ENCODE results near the gene GP9. TPM values are rescaled to one million over a fixed set of nuclear protein-coding genes. Genes with fewer than 3 reads are reported as not detected.
A peak's percentile ranks its signal among the peaks of the same experiment; 100 is the strongest.

The GP9 gene
- total and polyA plus RNA-seq, 9 of the 15 experiments (the other 6 are each of a cell fraction or from before 2014, with no cell fraction given), result not detected

DNA sequence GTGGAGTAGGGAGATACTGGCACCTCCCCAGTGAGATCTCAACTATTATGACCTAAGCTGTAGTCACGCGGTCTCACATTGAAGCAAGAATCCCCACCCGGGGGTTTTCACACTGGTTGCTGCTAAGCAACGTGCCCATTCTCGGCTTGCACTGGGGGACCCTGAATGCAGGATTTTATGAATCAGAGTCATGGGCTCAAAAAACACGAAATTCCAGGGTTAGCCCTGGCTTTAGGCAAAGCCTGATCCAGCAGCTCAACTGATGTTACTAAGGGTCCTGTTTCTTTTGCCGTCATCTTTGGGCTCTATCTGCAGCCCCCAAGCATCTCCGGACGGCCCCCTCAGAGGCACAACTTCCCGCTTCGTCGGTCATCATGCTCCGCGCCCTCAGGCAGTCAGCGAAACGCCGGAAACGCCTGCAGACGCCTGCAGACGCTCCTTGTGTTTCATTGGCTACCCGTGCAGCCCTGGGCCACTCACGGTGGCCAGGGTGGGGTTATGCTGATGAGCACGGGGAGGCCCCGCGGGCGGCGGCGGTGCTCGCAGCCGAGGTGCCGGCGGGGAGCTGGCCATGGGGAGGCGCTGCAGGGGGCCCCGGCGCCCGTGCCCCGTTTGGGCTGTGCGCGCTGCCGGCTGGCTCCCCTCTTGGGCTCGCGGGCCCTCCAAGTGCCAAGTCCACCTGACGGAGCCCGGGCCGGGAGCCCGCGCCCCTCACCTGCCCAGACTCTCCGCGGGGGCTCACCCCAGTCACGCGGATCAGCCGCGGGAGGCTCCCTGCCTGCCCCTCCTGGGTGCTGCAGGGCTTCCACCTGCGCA, 33.6 kb upstream of the GP9 start (continued):
- TF ChIP-seq HNRNPL (IDR thresholded peaks at IDR 0.05; ENCODE audit: low read depth, low read length), result peak; percentile 65; the same call in 1 of the 2 replicates
- TF ChIP-seq FOXK2 (conservative IDR thresholded peaks at IDR 0.05 in 1 of 2, IDR thresholded peaks at IDR 0.05 in 1 of 2; ENCODE audit: low read depth in 2 of 2), result 0 out of 4 replicates have a peak, but pooled peaks of 1 of the 2 experiments have one; percentile 12
- TF ChIP-seq, protein P1, sequence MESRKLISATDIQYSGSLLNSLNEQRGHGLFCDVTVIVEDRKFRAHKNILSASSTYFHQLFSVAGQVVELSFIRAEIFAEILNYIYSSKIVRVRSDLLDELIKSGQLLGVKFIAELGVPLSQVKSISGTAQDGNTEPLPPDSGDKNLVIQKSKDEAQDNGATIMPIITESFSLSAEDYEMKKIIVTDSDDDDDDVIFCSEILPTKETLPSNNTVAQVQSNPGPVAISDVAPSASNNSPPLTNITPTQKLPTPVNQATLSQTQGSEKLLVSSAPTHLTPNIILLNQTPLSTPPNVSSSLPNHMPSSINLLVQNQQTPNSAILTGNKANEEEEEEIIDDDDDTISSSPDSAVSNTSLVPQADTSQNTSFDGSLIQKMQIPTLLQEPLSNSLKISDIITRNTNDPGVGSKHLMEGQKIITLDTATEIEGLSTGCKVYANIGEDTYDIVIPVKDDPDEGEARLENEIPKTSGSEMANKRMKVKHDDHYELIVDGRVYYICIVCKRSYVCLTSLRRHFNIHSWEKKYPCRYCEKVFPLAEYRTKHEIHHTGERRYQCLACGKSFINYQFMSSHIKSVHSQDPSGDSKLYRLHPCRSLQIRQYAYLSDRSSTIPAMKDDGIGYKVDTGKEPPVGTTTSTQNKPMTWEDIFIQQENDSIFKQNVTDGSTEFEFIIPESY (CRISPR knock-in tag; IDR thresholded peaks at IDR 0.05), result peak; percentile 72
- no peak for TF ChIP-seq ZNF583 (CRISPR knock-in tag; IDR thresholded peaks at IDR 0.05)
- TF ChIP-seq MTA3 (IDR thresholded peaks at IDR 0.05; ENCODE audit: borderline replicate concordance), result peak; percentile 80; the same call in 1 of the 2 replicates
- TF ChIP-seq, protein P2, sequence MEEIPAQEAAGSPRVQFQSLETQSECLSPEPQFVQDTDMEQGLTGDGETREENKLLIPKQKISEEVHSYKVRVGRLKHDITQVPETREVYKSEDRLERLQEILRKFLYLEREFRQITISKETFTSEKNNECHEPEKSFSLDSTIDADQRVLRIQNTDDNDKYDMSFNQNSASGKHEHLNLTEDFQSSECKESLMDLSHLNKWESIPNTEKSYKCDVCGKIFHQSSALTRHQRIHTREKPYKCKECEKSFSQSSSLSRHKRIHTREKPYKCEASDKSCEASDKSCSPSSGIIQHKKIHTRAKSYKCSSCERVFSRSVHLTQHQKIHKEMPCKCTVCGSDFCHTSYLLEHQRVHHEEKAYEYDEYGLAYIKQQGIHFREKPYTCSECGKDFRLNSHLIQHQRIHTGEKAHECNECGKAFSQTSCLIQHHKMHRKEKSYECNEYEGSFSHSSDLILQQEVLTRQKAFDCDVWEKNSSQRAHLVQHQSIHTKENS (CRISPR knock-in tag; IDR thresholded peaks at IDR 0.05), result no peak
- no peak for TF ChIP-seq ZFP1 (CRISPR knock-in tag; IDR thresholded peaks at IDR 0.05)
- TF ChIP-seq, protein P3, sequence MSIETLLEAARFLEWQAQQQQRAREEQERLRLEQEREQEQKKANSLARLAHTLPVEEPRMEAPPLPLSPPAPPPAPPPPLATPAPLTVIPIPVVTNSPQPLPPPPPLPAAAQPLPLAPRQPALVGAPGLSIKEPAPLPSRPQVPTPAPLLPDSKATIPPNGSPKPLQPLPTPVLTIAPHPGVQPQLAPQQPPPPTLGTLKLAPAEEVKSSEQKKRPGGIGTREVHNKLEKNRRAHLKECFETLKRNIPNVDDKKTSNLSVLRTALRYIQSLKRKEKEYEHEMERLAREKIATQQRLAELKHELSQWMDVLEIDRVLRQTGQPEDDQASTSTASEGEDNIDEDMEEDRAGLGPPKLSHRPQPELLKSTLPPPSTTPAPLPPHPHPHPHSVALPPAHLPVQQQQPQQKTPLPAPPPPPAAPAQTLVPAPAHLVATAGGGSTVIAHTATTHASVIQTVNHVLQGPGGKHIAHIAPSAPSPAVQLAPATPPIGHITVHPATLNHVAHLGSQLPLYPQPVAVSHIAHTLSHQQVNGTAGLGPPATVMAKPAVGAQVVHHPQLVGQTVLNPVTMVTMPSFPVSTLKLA (conservative IDR thresholded peaks at IDR 0.05), result peak in 1 of 2 experiments; percentile 60; a peak in 2 of 4 replicates
- peak; percentile 69 for TF ChIP-seq POLR2A (conservative IDR thresholded peaks at IDR 0.05)
- peak; percentile 60 for TF ChIP-seq TBP (optimal IDR thresholded peaks at IDR 0.05; ENCODE audit: low read depth, low read length)
- TF ChIP-seq, protein P4, sequence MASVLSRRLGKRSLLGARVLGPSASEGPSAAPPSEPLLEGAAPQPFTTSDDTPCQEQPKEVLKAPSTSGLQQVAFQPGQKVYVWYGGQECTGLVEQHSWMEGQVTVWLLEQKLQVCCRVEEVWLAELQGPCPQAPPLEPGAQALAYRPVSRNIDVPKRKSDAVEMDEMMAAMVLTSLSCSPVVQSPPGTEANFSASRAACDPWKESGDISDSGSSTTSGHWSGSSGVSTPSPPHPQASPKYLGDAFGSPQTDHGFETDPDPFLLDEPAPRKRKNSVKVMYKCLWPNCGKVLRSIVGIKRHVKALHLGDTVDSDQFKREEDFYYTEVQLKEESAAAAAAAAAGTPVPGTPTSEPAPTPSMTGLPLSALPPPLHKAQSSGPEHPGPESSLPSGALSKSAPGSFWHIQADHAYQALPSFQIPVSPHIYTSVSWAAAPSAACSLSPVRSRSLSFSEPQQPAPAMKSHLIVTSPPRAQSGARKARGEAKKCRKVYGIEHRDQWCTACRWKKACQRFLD (CRISPR knock-in tag; IDR thresholded peaks at IDR 0.05), result 0 out of 2 replicates have a peak, but pooled peaks have one; percentile 25
- TF ChIP-seq KLF13 (tag; IDR thresholded peaks at IDR 0.05; ENCODE audit: borderline replicate concordance, low read depth), result no peak
- TF ChIP-seq, protein P5, sequence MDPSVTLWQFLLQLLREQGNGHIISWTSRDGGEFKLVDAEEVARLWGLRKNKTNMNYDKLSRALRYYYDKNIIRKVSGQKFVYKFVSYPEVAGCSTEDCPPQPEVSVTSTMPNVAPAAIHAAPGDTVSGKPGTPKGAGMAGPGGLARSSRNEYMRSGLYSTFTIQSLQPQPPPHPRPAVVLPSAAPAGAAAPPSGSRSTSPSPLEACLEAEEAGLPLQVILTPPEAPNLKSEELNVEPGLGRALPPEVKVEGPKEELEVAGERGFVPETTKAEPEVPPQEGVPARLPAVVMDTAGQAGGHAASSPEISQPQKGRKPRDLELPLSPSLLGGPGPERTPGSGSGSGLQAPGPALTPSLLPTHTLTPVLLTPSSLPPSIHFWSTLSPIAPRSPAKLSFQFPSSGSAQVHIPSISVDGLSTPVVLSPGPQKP (CRISPR knock-in tag; IDR thresholded peaks at IDR 0.05), result no peak
- TF ChIP-seq RFX7 (CRISPR knock-in tag; IDR thresholded peaks at IDR 0.05), result no peak
- TF ChIP-seq TEAD4 (IDR thresholded peaks at IDR 0.05; ENCODE audit: low read length), result peak; percentile 21; the same call in 1 of the 2 replicates
- no peak for TF ChIP-seq TEAD4 (CRISPR knock-in tag; IDR thresholded peaks at IDR 0.05; ENCODE audit: borderline replicate concordance)
- TF ChIP-seq, protein P6, sequence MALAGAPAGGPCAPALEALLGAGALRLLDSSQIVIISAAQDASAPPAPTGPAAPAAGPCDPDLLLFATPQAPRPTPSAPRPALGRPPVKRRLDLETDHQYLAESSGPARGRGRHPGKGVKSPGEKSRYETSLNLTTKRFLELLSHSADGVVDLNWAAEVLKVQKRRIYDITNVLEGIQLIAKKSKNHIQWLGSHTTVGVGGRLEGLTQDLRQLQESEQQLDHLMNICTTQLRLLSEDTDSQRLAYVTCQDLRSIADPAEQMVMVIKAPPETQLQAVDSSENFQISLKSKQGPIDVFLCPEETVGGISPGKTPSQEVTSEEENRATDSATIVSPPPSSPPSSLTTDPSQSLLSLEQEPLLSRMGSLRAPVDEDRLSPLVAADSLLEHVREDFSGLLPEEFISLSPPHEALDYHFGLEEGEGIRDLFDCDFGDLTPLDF (CRISPR knock-in tag; IDR thresholded peaks at IDR 0.05), result peak; percentile 49; the same call in 1 of the 2 replicates
- peak; percentile 77 for TF ChIP-seq GABPA (tag; conservative IDR thresholded peaks at IDR 0.05; ENCODE audit: low read depth)
